H1 (cell line): ENCODE measurements around the gene MEX3D. TPM values are rescaled to one million over a fixed set of nuclear protein-coding genes. Genes with fewer than 3 reads are reported as not detected.

Experiments used
- CTCF ChIA-PET: fragments of 300-600 bp; sonication (Branson Sonifier 250); formaldehyde crosslinking; loops from one replicate; lab custom pipeline; 2021; ENCODE audit not compliant: partially characterized antibody; lab: Charles Lee
- POLR2A ChIA-PET: fragments of 300-600 bp; sonication (Branson Sonifier 250); formaldehyde crosslinking; loops from one replicate; lab custom pipeline; 2021; ENCODE audit warnings: inconsistent platforms; ENCODE audit not compliant: partially characterized antibody; lab: Charles Lee
- DNase-seq, 2 experiments: peaks; one replicate each; pipeline versions ENCODE4 v3.0.0 to v3.0.0-alpha.2; 2010 to 2022; ENCODE audit warnings: low spot score in 2 of 2, low read depth in 1 of 2, mixed read lengths in 1 of 2
- FAIRE-seq: peaks from 2 replicates; lab custom pipeline; 2011; peaks lifted over from hg19 to GRCh38; lab: Jason Lieb, UNC
- H2AFZ ChIP-seq: 2 replicates; pipeline ENCODE4 v1.8.1; 2012; ENCODE audit warnings: low read length, inconsistent platforms
- H2AK5ac ChIP-seq: 2 replicates; pipeline ENCODE4 v1.6.1; 2013; ENCODE audit warnings: low read depth, low read length
- H2BK120ac ChIP-seq: replicated peaks from 2 replicates; pipeline ENCODE3; 2013; ENCODE audit warnings: low read depth, low read length, inconsistent platforms
- H2BK12ac ChIP-seq: 2 replicates; pipeline ENCODE4 v1.6.1; 2013; ENCODE audit warnings: low read depth, low read length
- H2BK15ac ChIP-seq: 2 replicates; pipeline ENCODE4 v1.6.1; 2013; ENCODE audit warnings: low read length
- H2BK20ac ChIP-seq: 2 replicates; pipeline ENCODE4 v1.6.1; 2013; ENCODE audit warnings: low read length
- H2BK5ac ChIP-seq: 2 replicates; pipeline ENCODE4 v1.6.1; 2013; ENCODE audit warnings: low read depth, low read length
- H3K14ac ChIP-seq: 2 replicates; pipeline ENCODE4 v1.6.1; 2013; ENCODE audit warnings: inconsistent platforms; ENCODE audit not compliant: insufficient read length
- H3K18ac ChIP-seq: 2 replicates; pipeline ENCODE4 v1.6.1; 2013; ENCODE audit warnings: low read length; ENCODE audit errors: extremely low read depth
- H3K23ac ChIP-seq: 2 replicates; pipeline ENCODE4 v1.6.1; 2013; ENCODE audit warnings: inconsistent platforms; ENCODE audit not compliant: insufficient read length
- H3K23me2 ChIP-seq: 2 replicates; pipeline ENCODE4 v1.6.1; 2013; ENCODE audit warnings: low read depth, low read length
- H3K27ac ChIP-seq: 2 replicates; pipeline ENCODE4 v1.6.1; 2011; ENCODE audit warnings: low read depth, low read length, inconsistent platforms
- H3K27me3 ChIP-seq, 4 experiments: replicated peaks in 1 of 4; 1 replicate in 1 of 4; 2 replicates in 3 of 4; pipeline versions ENCODE4 v1.6.1 to v1.8.1; 2011 to 2013; ENCODE audit warnings: low read length in 3 of 4, mild to moderate bottlenecking in 3 of 4, inconsistent platforms in 2 of 4, mixed read lengths in 2 of 4, moderate library complexity in 1 of 4; ENCODE audit not compliant: control insufficient read depth in 3 of 4, insufficient read depth in 3 of 4; ENCODE audit errors: extremely low read depth in 1 of 4
- H3K36me3 ChIP-seq, 4 experiments: 2 replicates each; pipeline versions ENCODE4 v1.6.1 to v1.8.1; 2011 to 2013; ENCODE audit warnings: mild to moderate bottlenecking in 4 of 4, low read length in 3 of 4, moderate library complexity in 2 of 4, control low read depth in 1 of 4, inconsistent platforms in 1 of 4; ENCODE audit not compliant: insufficient read depth in 4 of 4, control insufficient read depth in 2 of 4
- H3K4ac ChIP-seq: replicated peaks from 2 replicates; pipeline ENCODE3; 2013; ENCODE audit warnings: low read length, low read depth, mixed read lengths, inconsistent platforms; ENCODE audit not compliant: insufficient read length
- H3K4me1 ChIP-seq, 4 experiments: replicated peaks in 1 of 4; 1 replicate in 1 of 4; 2 replicates in 3 of 4; pipeline versions ENCODE4 v1.6.1 to v1.8.1; 2011 to 2013; ENCODE audit warnings: low read length in 3 of 4, inconsistent platforms in 2 of 4, mixed read lengths in 1 of 4; ENCODE audit not compliant: insufficient read depth in 4 of 4, control insufficient read depth in 3 of 4
- H3K4me2 ChIP-seq, 2 experiments: 2 replicates each; pipeline versions ENCODE4 v1.6.1 to v1.8.1; 2011 to 2013; ENCODE audit warnings: low read depth in 2 of 2, low read length in 2 of 2, control low read depth in 1 of 2, inconsistent platforms in 1 of 2, mild to moderate bottlenecking in 1 of 2; ENCODE audit not compliant: insufficient read depth in 1 of 2
- H3K4me3 ChIP-seq, 4 experiments: fragments of 200-600, 300-600 bp in 1 of 4; sonication (generic), shearing (Covaris generic), sonication (Bioruptor Twin) in 1 of 4; 2 replicates each; pipeline versions ENCODE4 v1.5.1 to v1.8.1; 2011 to 2016; ENCODE audit warnings: low read length in 4 of 4, low read depth in 3 of 4, control low read depth in 2 of 4, inconsistent platforms in 2 of 4, mild to moderate bottlenecking in 2 of 4, mixed read lengths in 1 of 4, moderate library complexity in 1 of 4; ENCODE audit not compliant: insufficient read depth in 2 of 4; ENCODE audit errors: extremely low read depth in 1 of 4
- H3K56ac ChIP-seq: replicated peaks from 2 replicates; pipeline ENCODE3; 2013; ENCODE audit warnings: low read depth, mild to moderate bottlenecking, mixed read lengths, low read length, inconsistent platforms; ENCODE audit not compliant: insufficient read length
- H3K79me1 ChIP-seq: 2 replicates; pipeline ENCODE4 v1.6.1; 2013; ENCODE audit warnings: low read depth, low read length, control low read depth
- H3K79me2 ChIP-seq, 2 experiments: 2 replicates each; pipeline versions ENCODE4 v1.6.1 to v1.8.1; 2012 to 2013; ENCODE audit warnings: low read length in 2 of 2, mild to moderate bottlenecking in 2 of 2, inconsistent platforms in 1 of 2; ENCODE audit not compliant: insufficient read depth in 2 of 2, control insufficient read depth in 1 of 2
- H3K9ac ChIP-seq, 4 experiments: replicated peaks in 1 of 4; 1 replicate in 1 of 4; 2 replicates in 3 of 4; pipeline versions ENCODE4 v1.6.1 to v1.8.1; 2011 to 2013; ENCODE audit warnings: low read depth in 3 of 4, low read length in 3 of 4, control low read depth in 2 of 4, mild to moderate bottlenecking in 2 of 4, moderate library complexity in 2 of 4, inconsistent platforms in 1 of 4; ENCODE audit errors: extremely low read depth in 1 of 4
- H3K9me3 ChIP-seq, 2 experiments: 2 replicates each; pipeline versions ENCODE4 v1.6.1 to v1.8.1; 2012 to 2013; ENCODE audit warnings: mild to moderate bottlenecking in 2 of 2, moderate library complexity in 2 of 2, control low read depth in 1 of 2, inconsistent platforms in 1 of 2, low read depth in 1 of 2, low read length in 1 of 2, mixed read lengths in 1 of 2; ENCODE audit not compliant: insufficient read depth in 2 of 2
- H4K20me1 ChIP-seq, 2 experiments: replicated peaks in 1 of 2; 2 replicates each; pipeline versions ENCODE3 to v1.8.1; 2011 to 2013; ENCODE audit warnings: inconsistent platforms in 2 of 2, low read length in 2 of 2, mild to moderate bottlenecking in 1 of 2; ENCODE audit not compliant: insufficient read depth in 2 of 2, control insufficient read depth in 1 of 2
- H4K5ac ChIP-seq: 2 replicates; pipeline ENCODE4 v1.6.1; 2013; ENCODE audit warnings: low read length, low read depth, mixed read lengths, inconsistent platforms; ENCODE audit not compliant: insufficient read length
- H4K8ac ChIP-seq: 2 replicates; pipeline ENCODE4 v1.8.0; 2013; ENCODE audit warnings: mild to moderate bottlenecking, moderate library complexity, low read length, inconsistent platforms; ENCODE audit not compliant: insufficient read depth; ENCODE audit errors: extremely low read depth
- H4K91ac ChIP-seq: replicated peaks from 2 replicates; pipeline ENCODE3; 2013; ENCODE audit warnings: low read length, mixed read lengths, inconsistent platforms; ENCODE audit not compliant: insufficient read length
- BCL11A ChIP-seq, 2 experiments: IDR thresholded peaks; one replicate each; pipeline ENCODE4 v1.6.1; 2011; ENCODE audit warnings: low read depth in 2 of 2, low read length in 2 of 2, mild to moderate bottlenecking in 2 of 2
- E2F6 ChIP-seq: IDR thresholded peaks from 2 replicates; pipeline ENCODE4 v1.6.1; 2012; ENCODE audit warnings: inconsistent platforms
- EZH2 ChIP-seq: fragments of 200-600 bp; sonication (generic); IDR thresholded peaks from 2 replicates; pipeline ENCODE4 v1.7.1; 2012; ENCODE audit warnings: low read depth, mild to moderate bottlenecking, moderate library complexity, low read length, inconsistent platforms; ENCODE audit not compliant: severe bottlenecking
- RAD21 ChIP-seq, 2 experiments: IDR thresholded peaks in 1 of 2; conservative IDR thresholded peaks in 1 of 2; 2 replicates each; pipeline ENCODE4 v1.6.1; 2011; ENCODE audit warnings: low read depth in 2 of 2, low read length in 2 of 2, improper control_type of control experiment in 1 of 2, inconsistent platforms in 1 of 2, mild to moderate bottlenecking in 1 of 2, moderate library complexity in 1 of 2
- RBBP5 ChIP-seq: IDR thresholded peaks from 2 replicates; pipeline ENCODE4 v1.7.1; 2012; ENCODE audit warnings: low read depth, mild to moderate bottlenecking, inconsistent platforms, low read length, moderate library complexity, borderline replicate concordance
- RFX5 ChIP-seq: IDR thresholded peaks from 2 replicates; pipeline ENCODE4 v1.6.1; 2011; ENCODE audit warnings: low read depth, low read length, improper control_type of control experiment, borderline replicate concordance
- RNF2 ChIP-seq: fragments of 200-900, 300-1000 bp; sonication (generic); IDR thresholded peaks from 2 replicates; pipeline ENCODE4 v1.7.1; 2016; ENCODE audit warnings: borderline replicate concordance, low read depth, mild to moderate bottlenecking, antibody characterized with exemption, low read length; ENCODE audit not compliant: poor library complexity, severe bottlenecking; ENCODE audit errors: missing control alignments
- ZNF274 ChIP-seq: IDR thresholded peaks from 2 replicates; pipeline ENCODE4 v1.7.0; 2012; ENCODE audit warnings: low read length, borderline replicate concordance; ENCODE audit errors: extremely low read depth
- WGBS, 2 experiments: shearing (Covaris generic) in 1 of 2; methylation state at CpG; one replicate each; pipeline versions ENCODE4 v1.1.6 to v1.1.7; 2013 to 2015; ENCODE audit warnings: low lambda C conversion rate in 2 of 2, mixed read lengths in 2 of 2, inconsistent platforms in 1 of 2, low coverage in 1 of 2, missing lambda C conversion rate in 1 of 2; ENCODE audit not compliant: insufficient replicate concordance in 2 of 2, insufficient coverage in 1 of 2, insufficient read length in 1 of 2; ENCODE audit errors: extremely low coverage in 1 of 2, missing lambda C conversion rate in 1 of 2; 5-methylcytosine and 5-hydroxymethylcytosine counted together
- polyA plus RNA-seq, 7 experiments: library from polyadenylated mRNA; depleted of rRNA in 3 of 7; stranded (reverse) in 5 of 7; unstranded in 2 of 7; fragments of >200 nt in 5 of 7; fragments of 200-250 nt in 2 of 7; gene quantifications; 1 replicate in 5 of 7; 2 replicates in 1 of 7; 4 replicates in 1 of 7; pipeline versions ENCODE4 v1.2.1 to v1.2.3, GENCODE V29; 2011 to 2013; ENCODE audit warnings: missing spikeins in 2 of 7, mixed read lengths in 2 of 7
- total RNA-seq: library from RNA; stranded (reverse); fragmentation: NEBNext Ultra II Directional; extraction: Animal tissue kit (Norgen Biotek cat#: 25700); gene quantifications from 2 replicates; pipeline ENCODE4 v1.2.1, GENCODE V29; 2021

MEX3D gene
- total and polyA plus RNA-seq, 2 of the 8 experiments (the other 6 are each of a cell fraction or from before 2014, with no cell fraction given) = 20.8 to 78.8 TPM

GRCh38 chr19:1616396-1616795, 48.3 kb upstream of the MEX3D start:
- Histone ChIP-seq H2AK5ac (no peak overlapping the region), H3K27me3 (no peaks in the 10 kb centered on the region), H4K20me1 (peaks cover 22 to 37% of the 10 kb centered on the region in 2 experiments), H3K18ac (no peak overlapping the region), H3K56ac (no peak overlapping the region), H3K79me2 (peaks cover 0 to 2% of the 10 kb centered on the region in 2 experiments; a peak in 1 of 4 replicates), H4K5ac (no peak overlapping the region), H3K4me3 (no peak overlapping the region), H2BK5ac (no peak overlapping the region), H4K8ac (no peak overlapping the region), H3K4ac (no peak overlapping the region), H3K79me1 (peaks cover 3% of the 10 kb centered on the region), H2BK20ac (no peak overlapping the region), H2BK120ac (no peak overlapping the region), H2BK15ac (no peak overlapping the region), H3K9me3 (no peaks in the 10 kb centered on the region), H3K4me1 (peaks cover 0 to 7% (median 3%) of the 10 kb centered on the region in 4 experiments; a peak in 1 of 7 replicates), H3K23ac (no peak overlapping the region), H2AFZ (no peak overlapping the region), H3K9ac (no peak overlapping the region), H3K36me3 (peaks cover 41 to 86% (median 71%) of the 10 kb centered on the region in 4 experiments), H3K23me2 (no peaks in the 10 kb centered on the region), H3K27ac (no peak overlapping the region), H3K4me2 (no peak overlapping the region), H2BK12ac (no peak overlapping the region), H3K14ac (no peak overlapping the region), H4K91ac (no peak overlapping the region)
- CTCF ChIA-PET = interaction anchor here (0.7 to 1.7 kb wide), 8 partner anchors 9 to 227 kb away, joined by 3 read pairs; partner anchors contain the start of gene UQCR11
- POLR2A ChIA-PET = interaction anchor here (0.8 to 4.8 kb wide), 5 partner anchors 9 to 26 kb away, joined by 3 to 26 read pairs (median 4); partner anchors contain the start of gene UQCR11
- no peak for FAIRE-seq
- DNase-seq = no peak
- 91% methylated on average over 7 of the region's 8 CpGs; no CpG with 5 or more reads in 1 of the 2 experiments for WGBS, 2 experiments
- no peak for TF ChIP-seq ZNF274
- TF ChIP-seq RAD21 (IDR thresholded peaks at IDR 0.05 in 1 of 2, conservative IDR thresholded peaks at IDR 0.05 in 1 of 2; ENCODE audit: low read depth in 2 of 2, low read length in 2 of 2) = no peak
- TF ChIP-seq RNF2 = no peak
- no peak for TF ChIP-seq E2F6
- TF ChIP-seq EZH2 = no peak
- TF ChIP-seq BCL11A (IDR thresholded peaks at IDR 0.05; ENCODE audit: low read depth in 2 of 2, low read length in 2 of 2) = no peak
- TF ChIP-seq RFX5 = no peak
- TF ChIP-seq RBBP5 = no peak
